Mammary epithelial cell (primary cell): ENCODE measurements around the gene ZNF107.

Experiments used
- EZH2 ChIP-seq: IDR thresholded peaks from 2 replicates; pipeline ENCODE4 v1.6.1; 2012; ENCODE audit warnings: low read length, inconsistent platforms, borderline replicate concordance
- TF ChIP-seq, protein P1 (sequence below), 2 donors: IDR thresholded peaks in 1 of 2; conservative IDR thresholded peaks in 1 of 2; 2 replicates each; pipeline ENCODE4 v1.5.1; 2011 to 2012; ENCODE audit warnings: inconsistent platforms in 2 of 2, low read length in 2 of 2, mild to moderate bottlenecking in 2 of 2, control low read depth in 1 of 2, low read depth in 1 of 2; ENCODE audit not compliant: insufficient read depth in 1 of 2; ENCODE audit errors: extremely low read depth in 1 of 2

DNA sequence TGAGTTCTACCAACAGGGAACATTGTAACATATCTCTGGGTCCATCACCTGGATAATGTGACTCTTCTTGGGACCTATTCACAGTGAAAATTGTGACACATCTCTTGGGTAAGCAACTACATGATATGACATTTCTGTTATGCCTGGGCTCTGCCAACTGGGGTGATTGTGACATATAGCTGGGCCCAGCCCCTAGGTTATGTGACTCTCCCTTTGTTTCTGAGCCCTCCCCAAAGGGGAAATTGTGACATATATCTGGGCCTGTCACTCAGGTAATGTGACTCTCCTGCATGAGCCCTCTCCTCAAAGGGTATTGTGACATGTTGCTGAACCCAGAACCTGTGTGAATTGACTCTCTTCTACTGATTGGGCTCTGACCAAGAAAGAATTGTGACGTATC, 22.4 kb upstream of the ZNF107 start:
- no peak for TF ChIP-seq EZH2
- TF ChIP-seq, protein P1, sequence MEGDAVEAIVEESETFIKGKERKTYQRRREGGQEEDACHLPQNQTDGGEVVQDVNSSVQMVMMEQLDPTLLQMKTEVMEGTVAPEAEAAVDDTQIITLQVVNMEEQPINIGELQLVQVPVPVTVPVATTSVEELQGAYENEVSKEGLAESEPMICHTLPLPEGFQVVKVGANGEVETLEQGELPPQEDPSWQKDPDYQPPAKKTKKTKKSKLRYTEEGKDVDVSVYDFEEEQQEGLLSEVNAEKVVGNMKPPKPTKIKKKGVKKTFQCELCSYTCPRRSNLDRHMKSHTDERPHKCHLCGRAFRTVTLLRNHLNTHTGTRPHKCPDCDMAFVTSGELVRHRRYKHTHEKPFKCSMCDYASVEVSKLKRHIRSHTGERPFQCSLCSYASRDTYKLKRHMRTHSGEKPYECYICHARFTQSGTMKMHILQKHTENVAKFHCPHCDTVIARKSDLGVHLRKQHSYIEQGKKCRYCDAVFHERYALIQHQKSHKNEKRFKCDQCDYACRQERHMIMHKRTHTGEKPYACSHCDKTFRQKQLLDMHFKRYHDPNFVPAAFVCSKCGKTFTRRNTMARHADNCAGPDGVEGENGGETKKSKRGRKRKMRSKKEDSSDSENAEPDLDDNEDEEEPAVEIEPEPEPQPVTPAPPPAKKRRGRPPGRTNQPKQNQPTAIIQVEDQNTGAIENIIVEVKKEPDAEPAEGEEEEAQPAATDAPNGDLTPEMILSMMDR (conservative IDR thresholded peaks at IDR 0.05 in 1 of 2, IDR thresholded peaks at IDR 0.05 in 1 of 2; ENCODE audit: extremely low read depth in 1 of 2, insufficient read depth in 1 of 2, low read depth in 1 of 2, low read length in 2 of 2): no peak
